Bronchial epithelial cell (primary cell): ENCODE measurements around the gene CCR2. TPM values are rescaled to one million over a fixed set of nuclear protein-coding genes. Genes with fewer than 3 reads are reported as not detected.

Source experiments
- DNase-seq: peaks from one replicate; pipeline ENCODE4 v3.0.0-alpha.2; 2010; ENCODE audit warnings: low read depth
- FAIRE-seq: peaks from 2 replicates; lab custom pipeline; 2011; peaks lifted over from hg19 to GRCh38; lab: Jason Lieb, UNC
- H3K27me3 ChIP-seq: 2 replicates; pipeline ENCODE4 v1.5.1; 2011; ENCODE audit warnings: low read length; ENCODE audit not compliant: control insufficient read depth, insufficient read depth
- H3K36me3 ChIP-seq: 2 replicates; pipeline ENCODE4 v1.5.1; 2011; ENCODE audit warnings: low read length; ENCODE audit not compliant: control insufficient read depth, insufficient read depth
- H3K4me3 ChIP-seq: 2 replicates; pipeline ENCODE4 v1.5.1; 2011; ENCODE audit warnings: mild to moderate bottlenecking, low read depth, low read length, control low read depth
- CTCF ChIP-seq: IDR thresholded peaks from 2 replicates; pipeline ENCODE4 v1.5.1; 2011; ENCODE audit warnings: mild to moderate bottlenecking, moderate library complexity, low read length, control low read depth, inconsistent platforms; ENCODE audit not compliant: insufficient read depth, severe bottlenecking
- total RNA-seq: library from RNA; depleted of rRNA; stranded (reverse); fragments of >200 nt; gene quantifications from 2 replicates; pipeline ENCODE4 v1.2.1, GENCODE V29; 2014

CCR2 gene
- total RNA-seq, 1 donor from 2014 or later, result not detected

GRCh38 chr3:46408853-46409252 is 54.9 kb downstream of the CCR2 start:
- FAIRE-seq, result no peak
- Histone ChIP-seq H3K4me3 (no peak overlapping the region), H3K27me3 (no peaks in the 10 kb centered on the region), H3K36me3 (no peaks in the 10 kb centered on the region)
- no peak for TF ChIP-seq CTCF
- no peak for DNase-seq

- no peak for FAIRE-seq
- DNase-seq, result no peak
- H3K36me3 ChIP-seq, result no peaks in the 10 kb centered on the region
- TF ChIP-seq CTCF, result no peak
- no peaks in the 10 kb centered on the region for H3K27me3 ChIP-seq
- no peak overlapping the region for H3K4me3 ChIP-seq
Measured at GRCh38 chr3:46409739-46410489, 56.0 kb downstream of the CCR2 start.

Other genes starting within 250 kb of the CCR2 start
- not detected in 2 replicates for gene CCR1, start 145.8 kb upstream of the CCR2 start, total RNA-seq
- gene CCR3, start 111.7 kb upstream of the CCR2 start, total RNA-seq, result under 0.01 TPM in 1 of 2 replicates, not detected in the other
- gene CCR5, start 16.8 kb downstream of the CCR2 start, total RNA-seq, result not detected in 2 replicates
- 0.13 and 0.26 TPM in 2 replicates for gene CCRL2, start 53.1 kb downstream of the CCR2 start, total RNA-seq
- under 0.01 TPM in 1 of 2 replicates, not detected in the other for gene LTF, start 110.8 kb downstream of the CCR2 start, total RNA-seq
- not detected in 2 replicates for gene RTP3, start 143.9 kb downstream of the CCR2 start, total RNA-seq
- under 0.01 and 0.26 TPM in 2 replicates for gene LRRC2, start 212.2 kb downstream of the CCR2 start, total RNA-seq